HFFc6 (cell line): ENCODE results near the gene NPY. TPM values are rescaled to one million over a fixed set of nuclear protein-coding genes. Genes with fewer than 3 reads are reported as not detected.

Experiments
- DNase-seq: peaks from one replicate; pipeline ENCODE4 v3.0.0-alpha.2; 2018
- H3K27ac Mint-ChIP-seq: 2 replicates; pipeline ENCODE4 v1.8.0; 2020; ENCODE audit warnings: mild to moderate bottlenecking, mixed read lengths
- H3K27me3 Mint-ChIP-seq: 2 replicates; pipeline ENCODE4 v1.8.0; 2021; ENCODE audit warnings: mild to moderate bottlenecking, moderate library complexity, mixed read lengths; ENCODE audit not compliant: insufficient read depth
- H3K36me3 Mint-ChIP-seq: 2 replicates; pipeline ENCODE4 v1.8.0; 2021; ENCODE audit warnings: low read depth, mixed read lengths
- H3K4me1 Mint-ChIP-seq: 2 replicates; pipeline ENCODE4 v1.8.0; 2020; ENCODE audit warnings: low read depth, mixed read lengths
- H3K4me3 Mint-ChIP-seq: 2 replicates; pipeline ENCODE4 v1.8.0; 2020; ENCODE audit warnings: mild to moderate bottlenecking, moderate library complexity, mixed read lengths
- H3K9me3 Mint-ChIP-seq: 2 replicates; pipeline ENCODE4 v1.8.0; 2020; ENCODE audit warnings: mild to moderate bottlenecking, mixed read lengths
- long read RNA-seq: library from polyadenylated mRNA; unstranded; transcript quantifications from one replicate; pipeline ENCODE4 v2.0.0, GENCODE V29; 2019
- total RNA-seq, 6 experiments: library from RNA; stranded (reverse); fragmentation: NEBNext Ultra II Directional; extraction: Animal tissue kit (Norgen Biotek cat#: 25700); gene quantifications; 2 replicates in 1 of 6; 3 replicates in 5 of 6; pipeline ENCODE4 v1.2.3, GENCODE V29; 2021
- TF ChIP-seq, protein P1 (sequence below): fragments of 200-600 bp; sonication (generic); IDR thresholded peaks from 2 replicates; pipeline ENCODE4 v1.5.0; 2021; ENCODE audit warnings: antibody characterized with exemption, mild to moderate bottlenecking

Gene NPY
- not detected for total RNA-seq
- long read RNA-seq = 0 reads

DNA sequence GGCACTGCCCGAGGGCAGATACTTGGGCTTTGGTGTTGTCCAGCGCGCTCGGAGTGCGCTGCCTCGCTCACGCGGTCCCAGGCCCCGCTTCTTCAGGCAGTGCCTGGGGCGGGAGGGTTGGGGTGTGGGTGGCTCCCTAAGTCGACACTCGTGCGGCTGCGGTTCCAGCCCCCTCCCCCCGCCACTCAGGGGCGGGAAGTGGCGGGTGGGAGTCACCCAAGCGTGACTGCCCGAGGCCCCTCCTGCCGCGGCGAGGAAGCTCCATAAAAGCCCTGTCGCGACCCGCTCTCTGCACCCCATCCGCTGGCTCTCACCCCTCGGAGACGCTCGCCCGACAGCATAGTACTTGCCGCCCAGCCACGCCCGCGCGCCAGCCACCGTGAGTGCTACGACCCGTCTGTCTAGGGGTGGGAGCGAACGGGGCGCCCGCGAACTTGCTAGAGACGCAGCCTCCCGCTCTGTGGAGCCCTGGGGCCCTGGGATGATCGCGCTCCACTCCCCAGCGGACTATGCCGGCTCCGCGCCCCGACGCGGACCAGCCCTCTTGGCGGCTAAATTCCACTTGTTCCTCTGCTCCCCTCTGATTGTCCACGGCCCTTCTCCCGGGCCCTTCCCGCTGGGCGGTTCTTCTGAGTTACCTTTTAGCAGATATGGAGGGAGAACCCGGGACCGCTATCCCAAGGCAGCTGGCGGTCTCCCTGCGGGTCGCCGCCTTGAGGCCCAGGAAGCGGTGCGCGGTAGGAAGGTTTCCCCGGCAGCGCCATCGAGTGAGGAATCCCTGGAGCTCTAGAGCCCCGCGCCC lies at the start of gene NPY:
NPY (plus strand) TSS at position 294 of the 802 bp plus-strand sequence. CDS start 1,051 bp downstream, outside the sequence.
- TF ChIP-seq, protein P1, sequence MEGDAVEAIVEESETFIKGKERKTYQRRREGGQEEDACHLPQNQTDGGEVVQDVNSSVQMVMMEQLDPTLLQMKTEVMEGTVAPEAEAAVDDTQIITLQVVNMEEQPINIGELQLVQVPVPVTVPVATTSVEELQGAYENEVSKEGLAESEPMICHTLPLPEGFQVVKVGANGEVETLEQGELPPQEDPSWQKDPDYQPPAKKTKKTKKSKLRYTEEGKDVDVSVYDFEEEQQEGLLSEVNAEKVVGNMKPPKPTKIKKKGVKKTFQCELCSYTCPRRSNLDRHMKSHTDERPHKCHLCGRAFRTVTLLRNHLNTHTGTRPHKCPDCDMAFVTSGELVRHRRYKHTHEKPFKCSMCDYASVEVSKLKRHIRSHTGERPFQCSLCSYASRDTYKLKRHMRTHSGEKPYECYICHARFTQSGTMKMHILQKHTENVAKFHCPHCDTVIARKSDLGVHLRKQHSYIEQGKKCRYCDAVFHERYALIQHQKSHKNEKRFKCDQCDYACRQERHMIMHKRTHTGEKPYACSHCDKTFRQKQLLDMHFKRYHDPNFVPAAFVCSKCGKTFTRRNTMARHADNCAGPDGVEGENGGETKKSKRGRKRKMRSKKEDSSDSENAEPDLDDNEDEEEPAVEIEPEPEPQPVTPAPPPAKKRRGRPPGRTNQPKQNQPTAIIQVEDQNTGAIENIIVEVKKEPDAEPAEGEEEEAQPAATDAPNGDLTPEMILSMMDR = no peak
- peaks cover 4% of the 10 kb centered on the region for H3K27me3 Mint-ChIP-seq
- no peak within 1 kb of the TSS for H3K27ac Mint-ChIP-seq
- no peak for DNase-seq
- H3K4me1 Mint-ChIP-seq = no peaks in the 10 kb centered on the region
- H3K36me3 Mint-ChIP-seq = no peaks in the 10 kb centered on the region
- H3K9me3 Mint-ChIP-seq = no peaks in the 10 kb centered on the region
- no peak within 1 kb of the TSS for H3K4me3 Mint-ChIP-seq

DNA sequence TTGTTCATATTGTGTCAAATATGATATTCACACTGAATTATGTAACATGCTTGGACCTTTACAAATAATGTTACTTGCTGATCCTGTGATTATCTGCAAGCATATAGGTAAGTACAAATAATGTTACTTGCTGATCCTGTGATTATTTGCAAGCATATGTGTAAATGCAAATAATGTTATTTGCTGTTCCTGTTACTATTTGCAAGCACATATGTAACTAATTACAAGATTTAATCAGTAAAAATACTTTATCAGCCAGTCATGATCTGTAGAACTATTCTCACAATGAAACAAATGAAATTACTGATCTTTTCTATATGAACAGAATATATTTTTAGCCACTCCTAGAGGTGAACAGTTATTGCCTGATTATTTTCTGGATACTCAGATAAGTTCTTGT lies 44.7 kb upstream of the NPY start:
- Mint-ChIP-seq H3K36me3 (no peaks in the 10 kb centered on the region), H3K4me3 (no peak overlapping the region), H3K27ac (no peak overlapping the region), H3K4me1 (no peaks in the 10 kb centered on the region), H3K27me3 (no peaks in the 10 kb centered on the region), H3K9me3 (peaks cover 29% of the 10 kb centered on the region)
- TF ChIP-seq, protein P1 = no peak
- DNase-seq = no peak

DNA sequence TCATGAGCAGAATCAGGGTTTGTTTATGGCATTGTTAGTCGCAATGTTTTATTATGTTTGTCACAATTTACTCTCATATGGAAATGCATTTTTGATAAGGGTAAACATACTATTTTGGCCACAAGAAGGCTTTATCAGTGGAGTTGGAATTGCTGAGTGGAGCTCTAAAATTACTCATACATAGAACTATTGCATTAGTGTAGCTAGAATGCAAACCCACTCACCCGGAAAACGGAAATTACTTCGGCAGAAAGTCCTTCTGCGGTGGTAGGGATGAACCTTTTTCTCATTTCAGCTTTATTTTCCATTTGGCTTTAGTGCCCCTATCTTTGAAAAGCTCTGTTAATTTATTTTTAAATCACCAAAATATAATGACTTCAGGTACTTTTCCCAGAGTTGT lies 42.8 kb upstream of the NPY start:
- TF ChIP-seq, protein P1 = no peak
- Mint-ChIP-seq H3K27ac (no peak overlapping the region), H3K9me3 (peaks cover 23% of the 10 kb centered on the region; the same call in 1 of the 2 replicates), H3K36me3 (no peaks in the 10 kb centered on the region), H3K27me3 (no peaks in the 10 kb centered on the region), H3K4me1 (no peaks in the 10 kb centered on the region), H3K4me3 (no peak overlapping the region)
- DNase-seq = no peak

DNA sequence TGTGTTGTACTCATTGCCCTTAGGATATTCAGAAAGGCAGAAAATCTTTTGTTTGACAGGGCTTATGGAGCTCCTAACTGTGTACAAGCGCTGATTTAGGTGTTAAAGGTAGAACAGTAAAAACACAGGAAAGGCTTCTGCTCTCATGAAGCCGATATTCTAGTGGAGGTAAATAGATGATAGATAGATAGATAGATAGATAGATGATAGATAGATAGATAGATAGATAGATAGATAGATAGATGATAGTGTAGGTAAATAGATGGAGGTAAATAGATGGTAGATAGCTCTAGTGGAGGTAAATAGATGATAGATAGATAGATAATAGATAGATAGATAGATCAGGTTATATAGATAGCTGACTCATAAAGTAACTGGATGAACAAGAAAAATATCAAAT lies 39.4 kb upstream of the NPY start:
- Mint-ChIP-seq H3K4me1 (no peaks in the 10 kb centered on the region), H3K36me3 (no peaks in the 10 kb centered on the region), H3K4me3 (no peak overlapping the region), H3K27me3 (no peaks in the 10 kb centered on the region), H3K27ac (no peak overlapping the region), H3K9me3 (peaks cover 34% of the 10 kb centered on the region)
- TF ChIP-seq, protein P1 = no peak
- no peak for DNase-seq

DNA sequence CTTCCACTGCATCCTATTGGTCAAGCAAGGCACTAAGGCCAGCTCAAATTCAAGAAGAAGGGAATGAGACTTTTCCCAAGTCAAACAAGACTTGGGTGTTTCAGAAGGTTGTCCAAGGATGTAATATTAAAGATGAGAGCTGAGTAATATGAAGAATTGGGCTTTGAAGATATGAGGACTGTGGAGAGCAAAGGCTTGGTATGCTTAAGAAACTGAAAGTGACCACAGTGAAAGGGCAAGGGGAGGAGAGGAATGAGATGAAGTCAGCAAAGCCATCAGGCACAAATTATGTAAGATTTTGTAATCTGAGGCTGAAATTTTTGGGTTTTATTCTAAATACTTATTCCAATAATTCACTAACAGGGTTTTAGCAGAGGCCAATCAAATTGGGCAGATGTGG lies 38.6 kb upstream of the NPY start:
- Mint-ChIP-seq H3K4me3 (no peak overlapping the region), H3K9me3 (peaks cover 37% of the 10 kb centered on the region), H3K27me3 (no peaks in the 10 kb centered on the region), H3K4me1 (no peaks in the 10 kb centered on the region), H3K27ac (no peak overlapping the region), H3K36me3 (no peaks in the 10 kb centered on the region)
- DNase-seq = no peak
- TF ChIP-seq, protein P1 = no peak
